H9 (cell line): ENCODE data around the gene POLD3. TPM values are rescaled to one million over a fixed set of nuclear protein-coding genes. Genes with fewer than 3 reads are reported as not detected.

Experiments used
- DNase-seq: peaks from one replicate; pipeline ENCODE4 v3.0.0-alpha.2; 2017
- H2AFZ ChIP-seq: one replicate; pipeline ENCODE4 v1.6.1; 2013; ENCODE audit warnings: mild to moderate bottlenecking, low read length, control low read depth, moderate library complexity
- H2AK5ac ChIP-seq: 2 replicates; pipeline ENCODE4 v1.6.1; 2013; ENCODE audit warnings: low read length, control low read depth, mixed read lengths; ENCODE audit not compliant: insufficient read length
- H2BK120ac ChIP-seq: one replicate; pipeline ENCODE4 v1.6.1; 2013; ENCODE audit warnings: low read depth, mild to moderate bottlenecking, low read length, control low read depth, inconsistent platforms; ENCODE audit not compliant: poor library complexity, severe bottlenecking
- H2BK12ac ChIP-seq: 2 replicates; pipeline ENCODE4 v1.6.1; 2013; ENCODE audit warnings: low read length, control low read depth, mixed read lengths, low read depth; ENCODE audit not compliant: insufficient read length
- H2BK15ac ChIP-seq: 2 replicates; pipeline ENCODE4 v1.6.1; 2013; ENCODE audit warnings: low read depth, low read length, control low read depth
- H2BK20ac ChIP-seq: one replicate; pipeline ENCODE4 v1.6.1; 2013; ENCODE audit warnings: low read depth, mild to moderate bottlenecking, low read length, control low read depth, inconsistent platforms; ENCODE audit not compliant: poor library complexity, severe bottlenecking
- H2BK5ac ChIP-seq: 2 replicates; pipeline ENCODE4 v1.6.1; 2013; ENCODE audit warnings: low read length, control low read depth, mixed read lengths; ENCODE audit not compliant: insufficient read length
- H3K14ac ChIP-seq: 2 replicates; pipeline ENCODE4 v1.6.1; 2013; ENCODE audit warnings: low read length, control low read depth; ENCODE audit not compliant: insufficient read depth
- H3K18ac ChIP-seq: 2 replicates; pipeline ENCODE4 v1.6.1; 2013; ENCODE audit warnings: low read depth, mild to moderate bottlenecking, mixed read lengths, low read length, control low read depth; ENCODE audit not compliant: insufficient read length
- H3K23ac ChIP-seq: 2 replicates; pipeline ENCODE4 v1.6.1; 2013; ENCODE audit warnings: low read length, control low read depth, mixed read lengths, low read depth; ENCODE audit not compliant: insufficient read length
- H3K23me2 ChIP-seq: 2 replicates; pipeline ENCODE4 v1.6.1; 2013; ENCODE audit warnings: low read depth, mild to moderate bottlenecking, mixed read lengths, low read length, control low read depth; ENCODE audit not compliant: insufficient read length, poor library complexity, severe bottlenecking
- H3K27ac ChIP-seq: 2 replicates; pipeline ENCODE4 v1.5.1; 2013; ENCODE audit warnings: low read length, control low read depth, mixed read lengths, low read depth; ENCODE audit not compliant: insufficient read length
- H3K27me3 ChIP-seq: 2 replicates; pipeline ENCODE4 v1.6.1; 2013; ENCODE audit warnings: low read length, control low read depth, inconsistent platforms; ENCODE audit not compliant: insufficient read depth
- H3K4ac ChIP-seq: 2 replicates; pipeline ENCODE4 v1.6.1; 2013; ENCODE audit warnings: low read depth, mild to moderate bottlenecking, control low read depth, inconsistent platforms, low read length, moderate library complexity
- H3K4me1 ChIP-seq: 2 replicates; pipeline ENCODE4 v1.6.1; 2013; ENCODE audit warnings: low read length, control low read depth, inconsistent platforms; ENCODE audit not compliant: insufficient read depth
- H3K4me2 ChIP-seq: 2 replicates; pipeline ENCODE4 v1.6.1; 2013; ENCODE audit warnings: low read length, control low read depth, mixed read lengths; ENCODE audit not compliant: insufficient read length, insufficient read depth
- H3K56ac ChIP-seq: 2 replicates; pipeline ENCODE4 v1.6.1; 2013; ENCODE audit warnings: low read depth, mild to moderate bottlenecking, mixed read lengths, low read length, control low read depth; ENCODE audit not compliant: insufficient read length
- H3K79me1 ChIP-seq: 2 replicates; pipeline ENCODE4 v1.6.1; 2013; ENCODE audit warnings: low read depth, mild to moderate bottlenecking, moderate library complexity, low read length, control low read depth, inconsistent platforms; ENCODE audit not compliant: insufficient read depth, poor library complexity, severe bottlenecking
- H3K79me2 ChIP-seq: 2 replicates; pipeline ENCODE4 v1.6.1; 2013; ENCODE audit warnings: low read length, control low read depth, inconsistent platforms; ENCODE audit not compliant: insufficient read depth
- H3K9ac ChIP-seq: 2 replicates; pipeline ENCODE4 v1.6.1; 2013; ENCODE audit warnings: low read length, control low read depth, mixed read lengths; ENCODE audit not compliant: insufficient read length; ENCODE audit errors: extremely low read depth
- H3K9me3 ChIP-seq: one replicate; pipeline ENCODE4 v1.6.1; 2013; ENCODE audit warnings: low read depth, low read length, inconsistent platforms; ENCODE audit not compliant: control insufficient read depth
- H3T11ph ChIP-seq: one replicate; pipeline ENCODE4 v1.6.1; 2013; ENCODE audit warnings: mild to moderate bottlenecking, low read length, control low read depth, inconsistent platforms
- H4K20me1 ChIP-seq: one replicate; pipeline ENCODE4 v1.6.1; 2013; ENCODE audit not compliant: control insufficient read depth, insufficient read length, insufficient read depth
- H4K5ac ChIP-seq: 2 replicates; pipeline ENCODE4 v1.6.1; 2013; ENCODE audit warnings: low read depth, mild to moderate bottlenecking, mixed read lengths, low read length, control low read depth; ENCODE audit not compliant: insufficient read length
- H4K8ac ChIP-seq: replicated peaks from 2 replicates; pipeline ENCODE4 v1.6.1; 2013; ENCODE audit warnings: low read length, control low read depth, mixed read lengths, low read depth; ENCODE audit not compliant: insufficient read length
- H4K91ac ChIP-seq: 2 replicates; pipeline ENCODE4 v1.6.1; 2013; ENCODE audit warnings: low read depth, mild to moderate bottlenecking, moderate library complexity, mixed read lengths, low read length, control low read depth; ENCODE audit not compliant: insufficient read length
- H3K27ac Mint-ChIP-seq, 3 experiments: 2 replicates in 2 of 3; 3 replicates in 1 of 3; pipeline ENCODE4 v1.8.0; 2020 to 2021; ENCODE audit warnings: mixed read lengths in 3 of 3, mild to moderate bottlenecking in 1 of 3, moderate library complexity in 1 of 3
- H3K27me3 Mint-ChIP-seq: 2 replicates; pipeline ENCODE4 v1.8.0; 2021; ENCODE audit warnings: low read depth, mild to moderate bottlenecking, moderate library complexity, mixed read lengths
- H3K36me3 Mint-ChIP-seq, 3 experiments: 2 replicates in 2 of 3; 3 replicates in 1 of 3; pipeline ENCODE4 v1.8.0; 2020 to 2021; ENCODE audit warnings: low read depth in 3 of 3, mixed read lengths in 3 of 3; ENCODE audit not compliant: insufficient read depth in 1 of 3
- H3K4me1 Mint-ChIP-seq, 2 experiments: 2 replicates each; pipeline ENCODE4 v1.8.0; 2020; ENCODE audit warnings: mixed read lengths in 2 of 2
- H3K4me3 Mint-ChIP-seq, 2 experiments: 2 replicates in 1 of 2; 3 replicates in 1 of 2; pipeline ENCODE4 v1.8.0; 2020 to 2021; ENCODE audit warnings: mild to moderate bottlenecking in 2 of 2, mixed read lengths in 2 of 2, moderate library complexity in 1 of 2
- H3K9me3 Mint-ChIP-seq, 2 experiments: 2 replicates in 1 of 2; 3 replicates in 1 of 2; pipeline ENCODE4 v1.8.0; 2020; ENCODE audit warnings: mild to moderate bottlenecking in 2 of 2, mixed read lengths in 2 of 2, moderate library complexity in 1 of 2
- CTCF ChIP-seq: fragments of 200-600 bp; sonication (generic); conservative IDR thresholded peaks from 3 replicates; pipeline ENCODE4 v1.8.0; 2021; ENCODE audit warnings: antibody characterized with exemption, mild to moderate bottlenecking
- WGBS: extraction: QIAGEN DNeasy Blood & Tissue Kit; methylation state at CpG from one replicate; pipeline ENCODE4 v1.1.7; 2013; ENCODE audit warnings: missing lambda C conversion rate, low lambda C conversion rate, mixed read lengths; ENCODE audit not compliant: insufficient read length; ENCODE audit errors: extremely low coverage; 5-methylcytosine and 5-hydroxymethylcytosine counted together
- total RNA-seq: library from RNA; stranded (reverse); gene quantifications from 2 replicates; pipeline ENCODE4 v1.2.1, GENCODE V29; 2021

The POLD3 gene
- total RNA-seq, 1 experiment from 2014 or later = 34.1 TPM

- Mint-ChIP-seq H3K4me3 (no peak overlapping the region), H3K9me3 (no peaks in the 10 kb centered on the region), H3K4me1 (no peaks in the 10 kb centered on the region), H3K36me3 (peaks cover 7 to 40% (median 29%) of the 10 kb centered on the region in 3 experiments; a peak in 6 of 7 replicates), H3K27me3 (no peaks in the 10 kb centered on the region), H3K27ac (no peak overlapping the region)
- no peak overlapping the region for H3K23ac ChIP-seq
- H3K27ac ChIP-seq = no peak overlapping the region
- no peaks in the 10 kb centered on the region for H4K20me1 ChIP-seq
- H3K56ac ChIP-seq = no peak overlapping the region
- no peak overlapping the region for H3K14ac ChIP-seq
- H4K5ac ChIP-seq = no peak overlapping the region
- no peak overlapping the region for H2BK12ac ChIP-seq
- H3K79me2 ChIP-seq = no peaks in the 10 kb centered on the region
- no peaks in the 10 kb centered on the region for H3K4me1 ChIP-seq
- H2BK120ac ChIP-seq = no peak overlapping the region
- H3K23me2 ChIP-seq = no peaks in the 10 kb centered on the region
- H2BK5ac ChIP-seq = no peak overlapping the region
- WGBS = no CpG with 5 or more reads among the region's 4 CpGs
- H3T11ph ChIP-seq = no peak overlapping the region
- H4K8ac ChIP-seq = no peak overlapping the region
- no peak overlapping the region for H2AK5ac ChIP-seq
- H3K9me3 ChIP-seq = no peaks in the 10 kb centered on the region
- no peak overlapping the region for H2AFZ ChIP-seq
- H4K91ac ChIP-seq = no peak overlapping the region
- no peak overlapping the region for H3K4me2 ChIP-seq
- no peak overlapping the region for H2BK15ac ChIP-seq
- peaks cover 7% of the 10 kb centered on the region for H3K79me1 ChIP-seq
- no peak overlapping the region for H3K18ac ChIP-seq
- no peak overlapping the region for H2BK20ac ChIP-seq
- no peak overlapping the region for H3K9ac ChIP-seq
- H3K4ac ChIP-seq = no peak overlapping the region
- no peak for DNase-seq
- H3K27me3 ChIP-seq = no peaks in the 10 kb centered on the region
- TF ChIP-seq CTCF = no peak
Observed at GRCh38 chr11:74602637-74603556, 10.5 kb downstream of the POLD3 start.
